Glomerular visceral epithelial cell (primary cell): ENCODE measurements around the gene AGAP3.

ENCODE experiments used
- DNase-seq: peaks from one replicate; pipeline ENCODE4 v3.0.0-alpha.2; 2016; ENCODE audit errors: extremely low spot score

Gene AGAP3

DNA sequence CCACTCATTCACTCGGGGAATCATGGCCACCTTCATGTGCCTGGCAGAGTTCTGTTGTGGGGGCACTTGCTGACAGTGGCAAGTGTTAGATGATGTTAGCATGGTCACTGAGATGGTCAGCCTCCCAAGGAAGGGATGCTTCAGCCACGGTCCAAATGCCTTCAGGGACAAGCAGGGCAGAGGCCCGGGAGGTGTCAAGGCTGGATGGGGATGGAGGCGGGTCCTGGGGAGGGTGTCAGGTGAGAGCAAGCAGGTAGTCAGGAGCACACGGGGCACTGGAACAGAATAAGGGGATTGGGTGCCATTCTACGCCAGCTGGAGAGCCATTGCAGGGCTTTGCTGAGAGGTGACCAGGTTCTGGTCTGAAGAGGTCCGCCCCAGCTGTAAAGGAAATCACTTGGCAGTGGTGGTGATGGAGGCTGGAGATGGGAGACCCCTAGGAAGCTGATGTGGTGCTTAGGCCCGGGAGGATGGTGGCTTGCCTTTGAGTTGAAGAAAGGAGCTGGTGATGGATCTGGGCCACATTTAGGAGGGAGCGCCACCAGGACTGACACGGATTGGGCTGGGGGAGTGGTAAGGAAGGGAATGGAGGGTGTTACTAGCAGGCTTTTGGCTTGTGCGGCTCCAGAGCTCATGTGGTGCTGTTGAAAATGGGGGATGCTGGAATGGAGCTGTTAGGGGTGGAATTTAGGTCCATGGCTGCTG lies 24.1 kb downstream of the AGAP3 start:
- no peak for DNase-seq

DNA sequence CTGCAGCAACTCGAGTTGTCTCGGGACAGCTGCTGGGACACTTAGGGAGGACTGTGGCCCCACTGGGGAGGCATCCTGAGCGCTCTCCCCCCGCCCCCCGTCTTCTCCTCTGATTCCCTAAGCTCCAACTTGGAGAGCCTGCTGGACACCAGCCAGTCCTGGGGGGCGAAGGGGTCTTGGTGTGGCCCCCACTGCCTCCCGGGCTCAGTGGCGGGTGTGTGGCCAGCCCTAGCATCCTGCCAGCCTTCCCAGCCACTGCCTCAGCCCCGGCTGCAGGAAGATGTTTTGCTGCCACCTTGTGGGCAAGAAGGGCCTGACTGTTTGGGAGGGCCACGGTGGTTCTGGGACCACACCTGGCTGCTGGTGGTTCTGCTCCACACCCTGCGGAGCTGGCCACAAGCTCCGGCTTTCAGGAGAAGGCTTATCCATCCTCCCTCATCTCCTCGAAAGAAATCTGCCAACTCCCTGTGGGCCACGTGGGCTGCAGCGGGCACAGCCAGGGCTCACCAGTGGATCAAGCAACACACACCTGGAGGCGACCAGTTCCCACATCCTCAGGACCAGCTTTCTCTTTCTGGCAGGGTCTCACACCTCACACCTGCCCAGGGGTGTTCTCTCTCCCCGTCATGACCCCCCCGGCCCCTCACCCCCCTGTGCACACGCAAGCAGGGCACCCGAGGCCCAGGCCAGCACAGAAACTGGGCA lies 24.8 kb downstream of the AGAP3 start:
- DNase-seq, result peak; percentile 73

DNA sequence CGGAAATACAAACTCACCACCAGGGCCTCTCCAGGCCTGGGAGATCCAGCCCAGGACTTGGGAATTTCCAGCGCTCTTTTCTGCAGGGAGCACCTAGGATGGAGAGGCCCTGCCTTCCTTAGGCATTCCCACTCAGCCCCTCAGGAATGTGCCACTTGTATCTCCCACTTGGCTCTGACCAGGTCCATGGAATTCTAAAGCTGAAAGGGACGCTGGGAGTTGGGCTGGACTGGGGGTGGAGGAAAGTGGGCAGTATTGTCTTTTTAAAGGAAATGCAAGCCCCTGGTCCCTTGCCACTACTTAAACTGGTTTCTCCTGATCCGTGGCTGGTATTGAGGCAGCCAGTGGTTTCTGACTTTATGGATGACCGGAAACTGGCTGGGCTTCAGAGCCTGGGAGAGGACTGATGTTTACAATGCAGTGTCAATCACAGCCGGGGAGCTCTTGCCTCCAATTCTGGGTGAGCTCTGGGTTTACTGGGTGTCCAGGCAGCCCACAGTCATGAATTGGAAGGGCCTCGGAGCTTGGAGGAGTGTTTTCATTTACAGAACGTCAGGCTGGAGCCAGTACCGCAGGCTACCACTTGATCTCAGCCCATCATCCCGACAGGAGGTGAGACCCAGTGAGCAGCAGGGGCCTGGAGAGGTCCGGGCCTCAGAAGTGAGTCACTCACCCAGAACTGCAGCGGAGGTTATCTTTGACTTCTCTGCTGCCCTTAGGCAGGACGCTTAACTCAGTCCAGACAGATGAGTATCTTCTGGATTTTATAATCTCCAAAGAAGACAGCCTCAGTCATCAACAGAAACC lies 27.3 kb downstream of the AGAP3 start:
- peak; percentile 91 for DNase-seq

DNA sequence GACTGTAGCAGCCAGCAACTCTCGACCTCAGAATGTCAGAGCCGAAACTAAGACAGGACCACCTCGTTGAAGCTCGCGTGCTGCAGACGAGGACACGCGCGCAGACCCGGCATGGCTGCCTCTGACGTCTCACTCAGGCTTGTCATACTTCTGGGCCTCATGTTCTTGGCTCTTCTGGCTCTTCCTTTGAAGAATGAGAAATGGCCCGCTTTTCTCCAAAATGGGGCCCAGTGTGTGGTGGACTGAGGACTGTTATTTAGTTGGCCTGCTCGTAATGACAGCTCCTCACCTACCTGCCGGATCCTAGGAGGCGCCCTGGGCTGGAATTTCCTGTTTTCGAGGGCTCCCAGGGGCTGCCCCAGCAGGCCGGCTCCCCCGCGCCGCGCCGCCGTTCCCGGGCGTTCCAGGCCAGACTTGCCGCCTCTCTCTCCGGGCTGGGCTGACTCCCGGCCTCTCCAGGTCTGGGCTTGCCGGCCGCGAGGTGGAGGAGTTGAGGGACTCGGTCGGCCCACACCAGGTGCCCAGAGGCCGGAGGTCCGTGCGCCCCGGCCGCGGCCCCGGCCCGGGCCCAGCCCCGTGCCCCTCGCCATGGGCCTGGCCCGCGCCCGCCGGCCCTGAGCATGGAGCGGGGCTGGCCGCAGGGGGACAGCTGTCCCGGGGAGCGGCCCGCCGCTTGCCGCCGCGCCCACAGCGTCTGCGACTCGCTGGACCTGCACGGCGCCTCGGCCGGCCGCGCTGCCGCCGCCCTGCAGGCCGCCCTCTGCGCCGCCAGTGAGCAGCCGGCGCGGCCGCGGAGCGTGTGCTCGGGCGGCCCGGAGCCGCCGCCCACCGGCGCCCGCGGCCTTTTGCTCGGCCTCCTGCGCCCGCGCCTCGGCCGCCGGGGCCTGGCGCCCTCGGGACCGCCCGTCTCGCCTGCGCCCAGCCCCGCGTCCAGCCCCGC lies 28.1 kb downstream of the AGAP3 start:
- peak; percentile 59 for DNase-seq

DNA sequence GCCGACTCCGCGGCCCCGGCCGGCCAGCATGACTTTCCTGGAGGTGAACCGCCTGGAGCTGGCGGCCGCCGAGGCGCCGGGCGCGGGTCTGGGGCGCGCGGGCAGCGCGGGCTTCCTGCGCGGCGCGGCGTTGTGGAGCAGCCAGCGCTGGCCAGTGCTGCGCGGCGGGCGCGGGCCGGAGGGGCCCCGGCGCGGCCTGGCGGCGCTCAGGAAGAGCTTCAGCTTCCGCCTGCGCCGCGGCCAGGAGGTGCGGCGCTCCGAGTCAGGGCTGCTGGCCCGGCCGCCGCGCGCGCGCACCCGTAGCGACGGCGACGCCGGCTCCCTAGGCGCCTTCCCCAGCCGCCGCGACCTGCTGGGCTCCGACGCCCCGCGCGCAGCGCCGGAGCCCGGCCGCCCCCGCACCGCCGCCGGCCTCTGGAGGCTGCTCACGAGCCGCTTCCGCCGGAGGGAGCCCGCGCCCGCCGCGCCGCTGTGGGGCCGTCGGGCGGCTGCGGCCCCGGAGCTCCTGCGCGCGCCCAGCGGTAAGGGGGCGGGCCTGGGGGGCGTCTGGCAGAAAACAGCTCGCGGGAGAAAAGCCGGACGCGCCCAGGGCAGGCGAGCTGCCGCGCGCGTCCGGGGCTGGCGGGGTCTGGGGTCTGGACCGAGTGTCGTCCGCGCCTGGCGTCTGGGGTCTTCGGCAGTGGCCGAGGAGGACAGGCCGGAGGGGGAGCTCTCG lies 29.0 kb downstream of the AGAP3 start:
- peak; percentile 9 for DNase-seq

DNA sequence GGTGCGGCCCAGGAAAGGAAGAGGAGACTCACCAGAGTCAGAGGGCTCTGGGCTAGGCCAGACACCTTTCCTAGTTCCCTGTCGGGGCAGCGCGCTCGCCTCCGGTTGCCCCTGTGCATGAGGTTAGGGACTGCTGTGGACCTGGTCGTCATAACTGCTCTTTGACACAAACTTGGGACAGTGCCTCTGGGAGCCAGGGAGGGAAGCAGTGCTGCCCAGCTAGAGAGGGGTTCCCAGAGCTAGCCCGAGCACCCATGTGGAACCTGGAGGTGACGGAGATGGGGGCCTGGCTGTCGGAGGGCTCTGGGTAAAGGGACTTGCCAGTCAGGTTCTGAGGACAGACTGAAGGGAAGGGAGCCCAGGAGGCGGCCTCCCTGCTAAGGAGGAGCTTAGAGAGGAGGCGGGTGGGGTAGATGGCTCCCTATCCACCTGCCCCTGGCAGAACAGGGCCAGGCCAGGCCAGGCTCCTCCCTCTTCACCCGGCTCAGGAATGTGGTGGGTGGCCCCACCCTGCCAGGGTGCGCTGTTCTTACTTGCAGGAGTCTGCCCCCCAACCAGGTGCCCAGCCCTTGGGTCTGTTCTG lies 29.7 kb downstream of the AGAP3 start:
- DNase-seq, result peak; percentile 48

DNA sequence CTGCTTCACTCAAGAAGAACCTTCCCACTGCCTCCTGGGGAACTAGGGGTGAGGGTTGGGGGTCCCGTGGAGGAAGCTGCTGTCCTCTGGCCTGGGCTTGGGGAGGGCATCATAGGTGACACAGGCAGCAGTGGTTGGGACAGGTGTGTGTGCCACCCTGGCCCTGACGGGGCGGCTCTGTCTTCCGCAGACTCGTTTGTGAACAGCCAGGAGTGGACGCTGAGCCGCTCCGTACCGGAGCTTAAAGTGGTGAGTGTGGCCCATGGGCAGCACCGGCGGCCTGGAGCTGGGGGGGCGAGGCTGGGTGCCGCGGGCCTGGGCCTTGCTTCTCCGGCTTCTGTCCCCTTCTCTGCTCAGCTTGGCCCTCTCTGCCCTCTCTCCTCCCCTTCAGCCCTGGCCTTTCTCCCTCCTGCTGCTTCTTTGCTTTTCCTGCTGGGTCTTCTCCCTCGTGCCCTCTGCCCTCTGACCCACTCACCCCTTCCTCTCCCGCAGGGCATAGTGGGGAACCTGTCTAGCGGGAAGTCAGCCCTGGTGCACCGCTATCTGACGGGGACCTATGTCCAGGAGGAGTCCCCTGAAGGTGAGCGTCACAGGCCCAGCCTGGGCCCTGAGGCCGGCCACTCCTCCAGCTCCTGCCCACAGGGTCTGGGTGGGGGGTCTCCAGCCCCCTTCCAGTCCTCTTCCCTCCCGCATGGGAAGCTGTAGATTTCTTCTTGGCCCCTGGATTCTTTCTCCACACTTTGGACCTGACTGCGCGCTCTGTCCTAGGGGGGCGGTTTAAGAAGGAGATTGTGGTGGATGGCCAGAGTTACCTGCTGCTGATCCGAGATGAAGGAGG lies 30.5 kb downstream of the AGAP3 start:
- no peak for DNase-seq

DNA sequence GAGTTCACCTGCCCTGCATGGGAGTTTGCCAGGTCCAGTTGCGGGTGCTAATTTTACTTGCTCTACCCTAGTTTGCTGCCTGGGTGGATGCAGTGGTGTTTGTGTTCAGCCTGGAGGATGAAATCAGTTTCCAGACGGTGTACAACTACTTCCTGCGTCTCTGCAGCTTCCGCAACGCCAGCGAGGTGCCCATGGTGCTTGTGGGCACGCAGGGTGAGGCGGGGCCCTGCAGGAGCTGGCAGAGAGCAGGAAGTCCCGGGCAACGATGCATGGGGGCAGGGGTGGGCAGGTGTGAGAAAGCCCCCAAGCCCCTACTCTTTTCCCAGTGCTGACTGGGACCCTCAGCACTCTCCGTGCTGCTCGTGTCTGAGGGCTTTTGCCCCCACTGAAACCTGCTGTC lies 31.3 kb downstream of the AGAP3 start:
- DNase-seq, result no peak

DNA sequence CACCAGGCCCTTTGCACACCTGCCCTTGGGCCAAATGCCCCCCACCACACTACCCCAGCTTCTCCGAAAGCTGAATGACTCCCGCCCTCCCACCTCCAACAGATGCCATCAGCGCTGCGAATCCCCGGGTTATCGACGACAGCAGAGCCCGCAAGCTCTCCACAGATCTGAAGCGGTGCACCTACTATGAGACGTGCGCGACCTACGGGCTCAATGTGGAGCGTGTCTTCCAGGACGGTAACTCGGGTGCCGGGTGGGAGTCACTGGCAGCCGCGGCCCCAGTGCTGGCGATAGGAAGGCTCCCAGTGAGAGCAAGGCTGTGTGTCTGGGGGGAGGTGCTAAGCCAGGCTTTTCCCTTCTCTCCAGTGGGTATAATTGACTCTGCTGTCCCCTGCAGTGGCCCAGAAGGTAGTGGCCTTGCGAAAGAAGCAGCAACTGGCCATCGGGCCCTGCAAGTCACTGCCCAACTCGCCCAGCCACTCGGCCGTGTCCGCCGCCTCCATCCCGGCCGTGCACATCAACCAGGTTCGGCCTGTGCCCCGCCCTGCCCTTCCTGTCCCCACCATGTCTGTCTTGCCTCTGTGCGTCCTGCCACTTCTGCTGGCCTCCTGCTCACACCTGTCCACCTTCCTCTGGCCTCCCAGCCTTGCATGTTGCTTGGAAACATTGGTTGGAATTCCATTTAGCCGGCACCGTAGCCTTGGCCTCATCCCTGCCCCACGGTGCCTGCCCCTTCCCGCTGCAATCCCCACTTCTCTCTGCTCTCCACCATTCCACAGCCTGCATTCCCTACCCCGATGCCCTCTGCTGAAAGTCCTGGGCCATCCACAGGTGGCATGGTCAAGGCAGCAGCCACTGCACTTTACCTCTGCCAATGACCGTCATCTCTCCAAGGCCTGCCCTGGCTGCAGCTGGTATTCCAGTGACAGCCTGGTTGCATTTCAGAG lies 32.1 kb downstream of the AGAP3 start:
- no peak for DNase-seq

DNA sequence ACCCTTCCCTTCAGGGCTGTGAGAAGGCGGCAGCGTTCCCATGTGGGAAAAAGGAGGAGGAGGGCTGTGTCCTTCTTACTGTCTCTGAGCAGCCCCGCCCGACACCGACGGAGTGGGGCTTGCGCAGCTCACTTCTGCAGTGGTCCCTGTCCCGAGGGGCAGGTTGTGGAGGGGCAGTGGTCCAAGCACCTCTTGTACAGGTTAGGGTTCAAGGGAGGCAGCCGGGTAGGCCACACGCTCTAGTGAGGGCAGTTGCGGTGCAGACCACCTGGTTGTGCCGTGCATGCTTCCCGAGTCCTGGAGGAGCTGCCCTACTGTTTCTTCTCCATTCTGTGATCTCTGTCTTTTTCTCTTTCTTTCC lies 32.8 kb downstream of the AGAP3 start:
- DNase-seq, result no peak

DNA sequence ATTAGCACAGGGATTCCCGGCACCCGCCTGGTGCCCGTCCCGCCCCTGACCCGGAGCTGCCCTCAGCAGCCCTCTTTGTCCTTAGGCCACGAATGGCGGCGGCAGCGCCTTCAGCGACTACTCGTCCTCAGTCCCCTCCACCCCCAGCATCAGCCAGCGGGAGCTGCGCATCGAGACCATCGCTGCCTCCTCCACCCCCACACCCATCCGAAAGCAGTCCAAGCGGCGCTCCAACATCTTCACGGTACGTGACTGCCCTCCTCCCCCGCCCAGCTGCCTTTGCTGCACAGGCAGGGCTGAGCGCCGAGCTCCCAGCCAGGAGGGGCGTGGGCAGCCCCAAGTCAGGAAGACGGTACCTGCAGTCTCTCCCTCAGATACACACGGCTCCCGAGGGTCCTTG lies 33.6 kb downstream of the AGAP3 start:
- DNase-seq, result no peak

DNA sequence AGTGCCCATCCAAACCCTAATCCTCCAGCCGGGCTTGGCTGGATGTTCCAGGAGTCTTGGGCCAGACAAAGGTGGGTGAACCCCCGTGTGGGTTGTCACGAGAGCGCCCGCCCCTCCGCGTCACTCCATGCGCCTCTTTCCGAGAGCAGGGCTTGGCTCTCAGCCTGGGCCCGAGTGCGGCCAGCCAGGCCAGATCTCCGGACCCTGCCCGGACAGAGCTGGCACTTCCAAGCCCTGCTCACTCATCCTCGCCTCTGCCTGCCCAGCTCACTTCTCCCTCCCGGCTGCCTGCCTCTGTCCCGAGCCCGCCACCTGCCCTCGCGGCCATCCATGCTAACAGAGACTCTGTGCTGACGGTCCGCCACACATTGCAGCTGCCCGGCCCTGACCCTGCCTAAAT lies 34.6 kb downstream of the AGAP3 start:
- DNase-seq, result no peak

DNA sequence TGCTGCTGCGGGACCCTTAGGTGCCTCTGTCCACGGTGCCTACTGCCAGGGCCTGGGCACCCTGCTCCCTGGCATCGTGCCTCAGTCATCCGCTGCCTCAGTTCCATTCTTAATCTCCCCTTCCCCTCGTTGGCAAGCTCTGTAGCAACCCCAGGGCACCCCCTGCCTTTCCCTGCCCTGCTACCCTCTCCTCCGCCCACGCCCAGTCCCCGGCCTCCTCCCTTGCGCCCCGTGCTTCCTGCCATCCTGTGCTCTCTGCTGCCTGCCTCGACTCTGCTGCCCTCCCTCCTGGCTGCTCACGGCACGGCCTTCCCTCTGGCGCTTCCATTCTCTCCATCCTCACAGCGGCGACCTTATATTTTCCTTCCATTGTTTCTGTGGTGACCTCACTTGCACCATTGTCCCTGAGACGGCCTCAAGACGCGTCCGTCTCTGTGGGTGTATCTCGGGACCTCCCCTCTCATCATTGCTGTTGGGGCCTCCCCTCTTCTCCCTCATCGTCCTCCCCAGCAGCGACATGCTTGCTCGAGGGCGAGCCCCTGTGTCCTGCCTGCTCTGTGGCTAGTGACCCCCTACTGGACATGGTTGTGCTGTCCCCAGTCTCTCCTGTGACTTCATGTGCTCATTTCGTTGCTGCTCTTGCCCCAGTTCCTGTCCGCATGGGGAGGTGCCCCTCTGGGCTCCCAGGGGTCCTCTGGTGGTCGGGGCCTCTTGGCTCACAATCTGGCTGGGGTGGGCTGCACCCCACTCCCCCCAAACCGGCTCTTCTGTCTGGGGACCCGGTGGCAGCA lies 35.3 kb downstream of the AGAP3 start:
- no peak for DNase-seq

DNA sequence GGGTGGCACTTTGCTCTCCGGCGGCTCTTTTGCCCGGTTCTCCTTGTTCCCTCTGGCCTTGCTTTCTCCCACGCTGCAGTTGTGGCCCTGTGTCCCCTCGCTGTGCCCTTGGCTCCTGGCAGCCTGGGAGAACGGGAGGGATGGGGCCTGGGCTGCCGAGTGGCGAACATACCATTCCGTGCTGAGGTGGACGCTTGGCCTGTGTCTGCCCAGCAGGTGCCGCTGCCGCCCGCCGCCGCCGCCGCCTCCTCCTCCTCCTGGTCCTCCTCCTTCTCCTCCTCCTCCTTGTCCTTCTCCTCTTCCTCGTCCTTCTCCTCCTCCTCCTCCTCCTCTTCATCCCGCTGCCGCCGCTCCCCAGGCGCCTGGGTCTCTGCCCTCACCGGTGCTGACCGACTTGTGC lies 36.0 kb downstream of the AGAP3 start:
- no peak for DNase-seq

DNA sequence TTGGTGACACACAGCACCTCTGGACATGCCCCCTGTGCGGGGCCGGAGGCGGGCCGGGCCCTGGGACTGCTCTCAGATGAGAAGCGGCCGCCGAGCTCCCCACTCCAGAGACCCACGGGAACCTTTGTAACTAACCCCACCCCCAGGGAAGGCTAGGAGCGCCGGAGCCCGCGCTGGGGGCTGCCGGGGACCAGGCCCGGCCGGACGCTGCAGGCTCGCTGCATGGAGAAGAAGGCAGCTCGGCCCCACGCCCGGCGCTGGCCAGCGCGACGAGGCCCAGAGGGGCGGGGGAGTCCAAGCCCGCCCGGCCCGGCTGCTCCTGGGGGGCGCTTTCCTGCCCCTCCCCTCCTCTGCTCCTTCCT lies 36.5 kb downstream of the AGAP3 start:
- DNase-seq, result no peak

DNA sequence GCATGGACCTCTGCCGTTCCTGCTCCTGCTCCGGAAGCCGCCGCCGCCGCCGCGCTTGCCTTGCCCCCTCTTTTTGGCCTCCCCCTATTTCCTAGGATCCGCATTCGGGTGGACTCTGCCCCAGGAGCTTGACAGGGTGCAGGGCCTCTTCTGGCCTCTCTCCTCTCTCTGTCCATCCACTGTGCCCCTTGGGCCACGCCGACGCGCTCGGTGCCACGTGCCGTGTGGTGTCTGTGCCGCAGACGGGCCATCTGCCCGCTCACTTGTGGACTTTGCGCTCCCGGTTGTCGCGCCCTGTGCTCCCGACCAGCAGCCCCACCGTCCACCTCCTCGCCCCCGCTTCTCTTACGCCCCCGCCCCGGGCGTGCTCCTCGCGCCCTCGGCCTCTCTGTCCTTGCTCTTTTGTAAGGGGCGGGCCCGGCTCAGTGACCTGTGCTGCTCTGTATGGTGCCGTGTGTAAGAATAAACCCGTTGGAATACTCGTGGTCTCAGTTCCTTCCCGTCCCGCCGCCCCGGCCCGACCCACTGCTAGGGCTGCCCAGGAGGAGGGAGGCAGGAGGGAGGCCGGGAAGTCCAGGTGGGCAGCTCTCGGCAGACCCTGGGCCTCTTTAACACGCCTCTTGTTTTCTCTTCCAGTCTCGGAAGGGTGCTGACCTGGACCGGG lies 37.0 kb downstream of the AGAP3 start:
- DNase-seq, result no peak

DNA sequence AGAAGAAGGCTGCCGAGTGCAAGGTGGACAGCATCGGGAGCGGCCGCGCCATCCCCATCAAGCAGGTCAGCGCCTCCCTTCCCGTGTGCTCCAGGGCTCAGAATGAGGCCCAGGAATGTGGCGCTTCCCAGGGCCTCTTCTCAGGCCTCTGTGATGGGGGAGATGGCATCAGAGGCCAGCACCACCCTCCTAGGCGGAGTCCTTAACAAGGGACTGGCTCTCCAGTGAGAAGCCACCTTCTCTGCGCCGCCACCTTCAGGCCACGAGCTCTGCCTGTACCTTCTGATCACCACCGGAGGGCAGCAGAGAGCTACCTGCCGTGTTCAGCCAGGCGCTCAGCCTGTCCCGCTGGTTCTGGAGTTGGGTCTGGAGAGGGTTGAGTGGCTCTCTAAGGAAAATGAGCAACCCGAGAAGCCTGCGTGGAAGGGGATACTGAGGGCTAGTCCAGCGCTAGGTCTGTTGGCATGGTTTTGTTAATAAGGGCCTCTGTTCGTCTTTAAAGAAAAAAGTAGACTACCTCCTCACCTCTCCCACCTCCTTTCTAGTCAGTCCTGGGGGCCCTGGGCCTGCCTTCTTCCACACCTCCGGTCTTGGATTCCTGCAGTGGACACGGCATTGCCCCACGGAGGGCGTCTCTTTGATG lies 37.7 kb downstream of the AGAP3 start:
- DNase-seq, result peak; percentile 80
